Keratinocyte (primary cell): ENCODE results near the gene EFHD1.

Experiments
- EZH2 ChIP-seq: IDR thresholded peaks from one replicate; pipeline ENCODE4 v1.6.1; 2012; ENCODE audit warnings: inconsistent platforms, mild to moderate bottlenecking, low read length, moderate library complexity
- TF ChIP-seq, protein P1 (sequence below), 3 experiments: IDR thresholded peaks in 1 of 3; conservative IDR thresholded peaks in 1 of 3; optimal IDR thresholded peaks in 1 of 3; 2 replicates in 2 of 3; 3 replicates in 1 of 3; pipeline versions ENCODE3 to v1.5.1; 2011; ENCODE audit warnings: low read length in 3 of 3, mild to moderate bottlenecking in 3 of 3, moderate library complexity in 2 of 3, control low read depth in 1 of 3, inconsistent platforms in 1 of 3; ENCODE audit not compliant: insufficient read depth in 2 of 3; ENCODE audit errors: extremely low read depth in 1 of 3

- TF ChIP-seq, protein P1, sequence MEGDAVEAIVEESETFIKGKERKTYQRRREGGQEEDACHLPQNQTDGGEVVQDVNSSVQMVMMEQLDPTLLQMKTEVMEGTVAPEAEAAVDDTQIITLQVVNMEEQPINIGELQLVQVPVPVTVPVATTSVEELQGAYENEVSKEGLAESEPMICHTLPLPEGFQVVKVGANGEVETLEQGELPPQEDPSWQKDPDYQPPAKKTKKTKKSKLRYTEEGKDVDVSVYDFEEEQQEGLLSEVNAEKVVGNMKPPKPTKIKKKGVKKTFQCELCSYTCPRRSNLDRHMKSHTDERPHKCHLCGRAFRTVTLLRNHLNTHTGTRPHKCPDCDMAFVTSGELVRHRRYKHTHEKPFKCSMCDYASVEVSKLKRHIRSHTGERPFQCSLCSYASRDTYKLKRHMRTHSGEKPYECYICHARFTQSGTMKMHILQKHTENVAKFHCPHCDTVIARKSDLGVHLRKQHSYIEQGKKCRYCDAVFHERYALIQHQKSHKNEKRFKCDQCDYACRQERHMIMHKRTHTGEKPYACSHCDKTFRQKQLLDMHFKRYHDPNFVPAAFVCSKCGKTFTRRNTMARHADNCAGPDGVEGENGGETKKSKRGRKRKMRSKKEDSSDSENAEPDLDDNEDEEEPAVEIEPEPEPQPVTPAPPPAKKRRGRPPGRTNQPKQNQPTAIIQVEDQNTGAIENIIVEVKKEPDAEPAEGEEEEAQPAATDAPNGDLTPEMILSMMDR (optimal IDR thresholded peaks at IDR 0.05 in 1 of 3, IDR thresholded peaks at IDR 0.05 in 1 of 3, conservative IDR thresholded peaks at IDR 0.05 in 1 of 3; ENCODE audit: extremely low read depth in 1 of 3, insufficient read depth in 2 of 3, low read length in 3 of 3), result no peak
- TF ChIP-seq EZH2, result no peak
These were observed 19.8 kb upstream of the EFHD1 start for GRCh38 chr2:232613538-232614134.
